TTC549 (cell line): ENCODE measurements around the gene C19orf38.
A peak's percentile ranks its signal among the peaks of the same experiment; 100 is the strongest.
"Not testable (repeated sequence)": the region's sequence is repeated elsewhere in the genome, so short reads cannot be mapped to it uniquely, and the experiment has no call there.

ENCODE experiments used
- FAIRE-seq: peaks from 2 replicates; lab custom pipeline; 2012; peaks lifted over from hg19 to GRCh38; lab: Jason Lieb, UNC

C19orf38 gene

GRCh38 chr19:10823690-10824089 lies 24.5 kb upstream of the C19orf38 start:
- no peak for FAIRE-seq

GRCh38 chr19:10826231-10826630 lies 22.0 kb upstream of the C19orf38 start:
- FAIRE-seq: no peak

GRCh38 chr19:10826846-10827245 lies 21.4 kb upstream of the C19orf38 start:
- no peak for FAIRE-seq

GRCh38 chr19:10828981-10829821 lies 19.0 kb upstream of the C19orf38 start:
- FAIRE-seq: no peak

GRCh38 chr19:10829967-10830366 lies 18.2 kb upstream of the C19orf38 start:
- no peak for FAIRE-seq

- no peak for FAIRE-seq
Measured at GRCh38 chr19:10830370-10830769, 17.8 kb upstream of the C19orf38 start.

- FAIRE-seq: no peak
Measured at GRCh38 chr19:10830931-10831779, 17.1 kb upstream of the C19orf38 start.

- FAIRE-seq: no peak
Measured at GRCh38 chr19:10831987-10832938, 16.0 kb upstream of the C19orf38 start.

GRCh38 chr19:10832939-10833296 lies 15.3 kb upstream of the C19orf38 start:
- no peak for FAIRE-seq

GRCh38 chr19:10835089-10835753 lies 13.0 kb upstream of the C19orf38 start:
- no peak for FAIRE-seq

- peak; percentile 88 for FAIRE-seq
Measured at GRCh38 chr19:10835754-10836478, 12.3 kb upstream of the C19orf38 start, which contains the start of gene TMED1. Gene TMED1, minus strand, starts transcription at chr19:10836212. Its CDS starts 21 bp downstream, at chr19:10836191.

- no peak for FAIRE-seq
Measured at GRCh38 chr19:10836479-10837330, 11.5 kb upstream of the C19orf38 start.

- not testable (repeated sequence) for FAIRE-seq
Measured at GRCh38 chr19:10837649-10838048, 10.6 kb upstream of the C19orf38 start.

- FAIRE-seq: no peak
Measured at GRCh38 chr19:10838377-10838776, 9.8 kb upstream of the C19orf38 start.

GRCh38 chr19:10839114-10840050 lies 8.8 kb upstream of the C19orf38 start:
- FAIRE-seq: no peak

- FAIRE-seq: no peak
Measured at GRCh38 chr19:10842788-10843187, 5.4 kb upstream of the C19orf38 start.

GRCh38 chr19:10846500-10847202 lies 1.6 kb upstream of the C19orf38 start:
- no peak for FAIRE-seq

GRCh38 chr19:10850631-10851030 lies 2.4 kb downstream of the C19orf38 start:
- no peak for FAIRE-seq
